Subcutaneous abdominal adipose tissue (tissue), 5 donors: ENCODE data around the gene AK9.
A peak's percentile ranks its signal among the peaks of the same experiment; 100 is the strongest.

ENCODE experiments used
- H3K27ac ChIP-seq: one replicate; pipeline ENCODE4 v1.7.0; 2013; ENCODE audit warnings: low read depth, mild to moderate bottlenecking, inconsistent platforms, low read length, moderate library complexity
- H3K27me3 ChIP-seq, 5 donors: one replicate each; pipeline ENCODE4 v1.7.0; 2013; ENCODE audit warnings: low read length in 5 of 5, inconsistent platforms in 1 of 5; ENCODE audit not compliant: control insufficient read depth in 5 of 5, insufficient read depth in 4 of 5
- H3K36me3 ChIP-seq, 5 donors: one replicate each; pipeline ENCODE4 v1.7.0; 2013; ENCODE audit warnings: low read length in 5 of 5; ENCODE audit not compliant: control insufficient read depth in 5 of 5, insufficient read depth in 5 of 5
- H3K4me1 ChIP-seq, 5 donors: one replicate each; pipeline ENCODE4 v1.7.0; 2013; ENCODE audit warnings: low read length in 5 of 5, mild to moderate bottlenecking in 3 of 5, moderate library complexity in 1 of 5; ENCODE audit not compliant: control insufficient read depth in 5 of 5, insufficient read depth in 5 of 5
- H3K4me3 ChIP-seq, 5 donors: one replicate each; pipeline ENCODE4 v1.7.0; 2013; ENCODE audit warnings: low read length in 5 of 5, low read depth in 1 of 5
- H3K9ac ChIP-seq, 5 donors: one replicate each; pipeline ENCODE4 v1.7.0; 2013; ENCODE audit warnings: low read length in 5 of 5, mild to moderate bottlenecking in 4 of 5, moderate library complexity in 3 of 5
- H3K9me3 ChIP-seq, 5 donors: one replicate each; pipeline ENCODE4 v1.7.0; 2013; ENCODE audit warnings: low read length in 5 of 5; ENCODE audit not compliant: control insufficient read depth in 5 of 5
- donor health status: healthy.
- donor health status: healthy.
- donor health status: healthy.
- donor health status: healthy.
- donor health status: healthy.

The AK9 gene

GRCh38 chr6:109456710-109457561 is 234.1 kb downstream of the AK9 start:
- Histone ChIP-seq H3K36me3 (peaks cover 2 to 13% (median 3%) of the 10 kb centered on the region in 5 donors), H3K4me1 (peaks cover 2 to 42% (median 34%) of the 10 kb centered on the region in 5 donors), H3K9ac (peak overlapping the region in 1 of 5 donors; percentile 48), H3K9me3 (no peaks in the 10 kb centered on the region), H3K27ac (peak overlapping the region; percentile 49), H3K4me3 (peak overlapping the region; percentile 63 to 92 (median 80)), H3K27me3 (peaks cover 0 to 2% (median 0%) of the 10 kb centered on the region in 5 donors)

GRCh38 chr6:109456111-109456583 is 234.9 kb downstream of the AK9 start:
- H3K36me3 ChIP-seq = peaks cover 0 to 16% (median 2%) of the 10 kb centered on the region in 5 donors
- H3K4me1 ChIP-seq = peaks cover 2 to 42% (median 34%) of the 10 kb centered on the region in 5 donors
- H3K4me3 ChIP-seq = peak overlapping the region; percentile 63 to 92 (median 80)
- peak overlapping the region; percentile 49 for H3K27ac ChIP-seq
- H3K9ac ChIP-seq = peak overlapping the region in 4 of 5 donors; percentile 36 to 68 (median 54)
- peaks cover 0 to 2% (median 0%) of the 10 kb centered on the region in 5 donors for H3K27me3 ChIP-seq
- H3K9me3 ChIP-seq = no peaks in the 10 kb centered on the region

GRCh38 chr6:109455437-109456110 is 235.4 kb downstream of the AK9 start, which contains the start of gene MICAL1:
Gene MICAL1 (minus strand): TSS chr6:109455772. CDS start chr6:109454196, 1,576 bp downstream.
- Histone ChIP-seq H3K27ac (peak within 1 kb of the TSS; percentile 54), H3K36me3 (peaks cover 0 to 16% (median 2%) of the 10 kb centered on the region in 5 donors), H3K4me3 (peak within 1 kb of the TSS; percentile 63 to 92 (median 80)), H3K4me1 (peaks cover 2 to 42% (median 34%) of the 10 kb centered on the region in 5 donors), H3K9ac (peak within 1 kb of the TSS in 4 of 5 donors; percentile 49 to 85 (median 76)), H3K27me3 (peaks cover 0 to 2% (median 0%) of the 10 kb centered on the region in 5 donors), H3K9me3 (no peaks in the 10 kb centered on the region)

- Histone ChIP-seq H3K27ac (peak overlapping the region; percentile 54), H3K9me3 (no peaks in the 10 kb centered on the region), H3K9ac (peak overlapping the region in 4 of 5 donors; percentile 49 to 85 (median 76)), H3K27me3 (peaks cover 0 to 3% (median 0%) of the 10 kb centered on the region in 5 donors), H3K36me3 (peaks cover 0 to 16% (median 2%) of the 10 kb centered on the region in 5 donors), H3K4me3 (peak overlapping the region; percentile 60 to 92 (median 80)), H3K4me1 (peaks cover 2 to 42% (median 34%) of the 10 kb centered on the region in 5 donors)
These were observed 236.2 kb downstream of the AK9 start for GRCh38 chr6:109454496-109455436.

- peaks cover 0 to 16% (median 2%) of the 10 kb centered on the region in 5 donors for H3K36me3 ChIP-seq
- no peaks in the 10 kb centered on the region for H3K9me3 ChIP-seq
- peaks cover 2 to 42% (median 34%) of the 10 kb centered on the region in 5 donors for H3K4me1 ChIP-seq
- no peak overlapping the region for H3K27ac ChIP-seq
- H3K27me3 ChIP-seq = peaks cover 0 to 6% (median 0%) of the 10 kb centered on the region in 5 donors
- peak overlapping the region; percentile 23 to 92 (median 80) for H3K4me3 ChIP-seq
- no peak overlapping the region for H3K9ac ChIP-seq
These were observed 237.2 kb downstream of the AK9 start for GRCh38 chr6:109453594-109454495.

- H3K36me3 ChIP-seq = peaks cover 0 to 17% (median 2%) of the 10 kb centered on the region in 5 donors
- peaks cover 0 to 6% (median 0%) of the 10 kb centered on the region in 5 donors for H3K27me3 ChIP-seq
- no peak overlapping the region for H3K27ac ChIP-seq
- no peaks in the 10 kb centered on the region for H3K9me3 ChIP-seq
- no peak overlapping the region for H3K4me3 ChIP-seq
- H3K9ac ChIP-seq = no peak overlapping the region
- peaks cover 2 to 42% (median 34%) of the 10 kb centered on the region in 5 donors for H3K4me1 ChIP-seq
These were observed 237.8 kb downstream of the AK9 start for GRCh38 chr6:109453156-109453555.

- Histone ChIP-seq H3K27ac (no peak overlapping the region), H3K27me3 (peaks cover 0 to 6% (median 0%) of the 10 kb centered on the region in 5 donors), H3K4me1 (peaks cover 2 to 40% (median 31%) of the 10 kb centered on the region in 5 donors), H3K4me3 (no peak overlapping the region), H3K36me3 (peaks cover 0 to 23% (median 2%) of the 10 kb centered on the region in 5 donors), H3K9ac (no peak overlapping the region), H3K9me3 (no peaks in the 10 kb centered on the region)
These were observed 238.8 kb downstream of the AK9 start for GRCh38 chr6:109452181-109452580.

- H3K4me3 ChIP-seq = no peak overlapping the region
- H3K27me3 ChIP-seq = peaks cover 0 to 6% (median 0%) of the 10 kb centered on the region in 5 donors
- no peak overlapping the region for H3K27ac ChIP-seq
- H3K4me1 ChIP-seq = peaks cover 2 to 32% (median 24%) of the 10 kb centered on the region in 5 donors
- peaks cover 0 to 31% (median 7%) of the 10 kb centered on the region in 5 donors for H3K36me3 ChIP-seq
- no peak overlapping the region for H3K9ac ChIP-seq
- no peaks in the 10 kb centered on the region for H3K9me3 ChIP-seq
These were observed 239.6 kb downstream of the AK9 start for GRCh38 chr6:109451376-109451775.
